HS-5 (cell line): ENCODE measurements around the gene ISLR2.
"Not testable (repeated sequence)": the region's sequence is repeated elsewhere in the genome, so short reads cannot be mapped to it uniquely, and the experiment has no call there.

Experiments
- DNase-seq: peaks from one replicate; pipeline ENCODE4 v3.0.0-alpha.2; 2012; ENCODE audit warnings: low read depth

ISLR2 gene

DNA sequence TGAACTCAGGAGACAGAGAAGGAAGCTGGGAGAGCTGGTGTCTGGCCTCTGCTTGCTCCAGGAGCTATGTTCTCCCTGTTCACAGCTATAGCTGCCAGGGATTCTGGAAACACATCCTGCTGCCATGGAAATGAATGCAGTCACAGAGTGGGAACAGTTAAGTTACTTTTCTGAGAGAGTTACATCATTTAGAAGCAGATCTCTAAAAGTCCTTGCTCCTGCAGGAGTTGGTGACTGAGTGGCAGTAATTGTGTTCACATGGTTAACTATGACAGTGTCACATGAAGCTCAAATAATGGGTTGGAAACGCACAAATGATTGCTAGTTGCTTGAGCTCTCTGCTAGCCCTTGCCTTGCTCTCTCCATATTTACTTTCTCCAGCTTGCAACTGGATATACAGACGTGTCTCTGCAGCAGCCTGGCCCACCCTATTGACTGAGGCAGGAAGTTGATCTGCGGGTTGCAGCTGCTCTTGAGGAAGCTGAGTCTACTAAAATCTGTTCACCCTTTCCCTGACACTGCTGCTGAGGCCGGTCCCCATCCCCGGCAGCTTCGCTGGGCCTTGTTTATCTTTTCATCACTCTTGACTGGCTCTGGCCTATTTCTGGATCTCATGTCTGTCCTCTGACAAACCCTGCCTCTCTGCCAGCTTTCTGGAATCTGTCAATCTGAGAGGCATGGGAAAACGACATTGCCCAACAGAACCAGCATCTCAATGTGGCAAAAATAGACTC, 26.5 kb downstream of the ISLR2 start:
- no peak for DNase-seq

DNA sequence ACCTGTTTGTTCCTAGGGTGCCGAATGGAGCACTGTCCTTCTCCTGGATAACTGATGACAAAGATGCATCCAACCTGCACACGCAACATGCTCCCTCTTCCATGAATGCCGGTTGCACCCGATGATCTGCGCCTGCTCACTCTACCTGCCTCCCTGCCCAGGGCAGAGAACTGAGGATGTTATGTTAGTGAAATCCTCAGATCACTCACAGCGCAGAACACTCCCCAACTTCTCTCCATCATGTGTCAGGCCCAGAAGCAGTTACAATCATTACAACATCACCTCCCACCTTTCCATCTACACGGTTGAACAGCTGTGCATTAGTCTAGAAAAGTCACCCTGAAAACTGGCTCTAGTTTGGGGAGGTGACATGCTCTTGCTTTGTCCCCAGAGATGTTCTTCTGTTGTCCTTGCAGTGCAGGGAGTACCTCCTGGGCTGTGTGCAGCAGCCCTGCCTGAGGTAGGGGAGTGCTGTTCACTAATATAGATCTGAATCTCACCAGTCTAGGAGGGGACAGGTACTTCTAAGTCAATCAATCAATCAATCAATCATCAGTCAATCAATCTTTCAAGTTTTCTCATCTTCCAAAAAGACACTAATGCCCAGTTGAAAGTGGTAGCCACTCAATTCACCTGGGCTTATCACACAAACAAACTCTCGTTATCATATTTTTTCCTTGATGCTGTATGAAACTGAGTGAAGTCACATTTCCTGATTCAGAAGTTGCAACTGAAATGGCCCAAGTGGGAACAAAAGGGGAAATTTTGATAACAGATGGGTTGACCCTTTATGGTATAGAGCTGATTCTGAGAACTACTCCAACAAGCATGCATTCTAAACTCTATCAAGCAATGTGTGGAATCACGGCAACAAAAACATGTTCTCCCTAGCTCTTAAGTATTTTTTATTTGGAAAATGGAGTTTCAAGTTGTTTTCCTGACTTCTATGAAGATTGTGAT, 27.8 kb downstream of the ISLR2 start:
- DNase-seq = no peak

DNA sequence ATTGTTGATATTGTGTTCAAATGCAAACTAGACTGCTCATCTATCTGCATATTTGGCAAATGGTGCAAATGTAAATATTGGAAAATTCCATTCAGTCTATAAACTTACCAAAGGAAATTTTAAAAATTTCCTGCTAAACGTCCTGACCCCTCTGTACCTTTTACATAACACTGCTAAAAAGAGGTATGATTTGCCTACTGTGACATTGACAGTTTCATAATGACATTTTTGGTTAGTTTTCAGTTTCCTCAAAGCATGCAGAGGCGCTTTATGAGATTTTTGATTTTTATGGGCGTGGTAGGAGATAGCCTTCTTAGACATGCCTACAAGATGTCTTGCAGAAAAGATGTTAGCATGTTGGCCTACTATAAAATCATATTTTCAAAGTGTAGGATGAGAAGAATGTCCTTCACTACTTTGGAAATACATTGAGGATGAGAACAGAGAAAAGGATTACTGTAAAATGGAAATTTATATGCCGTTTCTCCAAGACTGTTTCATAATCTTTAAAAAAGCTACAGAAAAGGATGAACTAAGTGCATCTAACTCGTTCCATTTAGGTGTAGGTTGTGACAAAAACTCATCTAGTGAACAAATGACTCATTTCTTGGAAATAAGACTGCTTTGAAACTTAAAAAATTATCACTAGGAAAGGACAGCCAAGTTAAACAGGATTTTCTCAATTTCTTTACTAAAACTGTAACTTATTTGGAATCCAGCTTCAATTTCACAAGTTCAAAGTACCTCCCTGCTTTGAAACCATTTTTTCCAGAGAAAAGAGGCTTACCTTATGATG, 28.7 kb downstream of the ISLR2 start:
- no peak for DNase-seq

DNA sequence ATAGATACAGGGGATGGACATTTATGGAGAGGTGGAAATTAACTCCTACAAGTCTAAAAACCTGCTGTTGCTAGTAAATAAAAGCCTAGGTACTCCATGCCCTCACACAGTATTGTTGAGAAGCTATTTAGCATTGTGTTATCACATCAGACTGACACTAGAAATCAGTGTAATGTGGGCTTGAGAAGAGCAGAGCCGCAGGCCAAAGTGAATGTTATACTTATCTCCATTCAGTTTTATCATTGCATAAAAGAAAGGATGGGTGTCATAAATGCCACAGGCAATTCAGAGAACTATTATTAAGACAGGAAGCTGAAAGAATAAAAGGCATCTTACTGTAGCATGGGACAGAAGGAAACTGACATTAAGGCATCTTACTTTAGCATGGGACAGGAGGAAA, 29.4 kb downstream of the ISLR2 start:
- DNase-seq = no peak

DNA sequence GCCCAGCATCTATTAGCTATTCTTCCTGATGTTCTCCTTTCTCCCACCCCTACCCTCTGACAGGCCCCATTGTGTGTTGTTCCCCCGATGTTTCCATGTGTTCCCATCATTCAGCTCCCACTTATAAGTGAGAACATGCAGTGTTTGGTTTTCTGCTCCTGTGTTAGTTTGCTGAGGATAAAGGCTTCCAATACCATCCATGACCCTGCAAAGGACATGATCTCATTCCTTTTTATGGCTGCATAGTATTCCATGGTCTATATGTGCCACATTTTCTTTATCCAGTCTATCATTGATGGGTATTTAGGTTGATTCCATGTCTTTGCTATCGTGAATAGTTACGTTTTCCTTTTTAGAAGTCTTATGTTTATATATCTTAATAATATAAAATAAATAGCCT, 30.0 kb downstream of the ISLR2 start:
- DNase-seq = not testable (repeated sequence)

DNA sequence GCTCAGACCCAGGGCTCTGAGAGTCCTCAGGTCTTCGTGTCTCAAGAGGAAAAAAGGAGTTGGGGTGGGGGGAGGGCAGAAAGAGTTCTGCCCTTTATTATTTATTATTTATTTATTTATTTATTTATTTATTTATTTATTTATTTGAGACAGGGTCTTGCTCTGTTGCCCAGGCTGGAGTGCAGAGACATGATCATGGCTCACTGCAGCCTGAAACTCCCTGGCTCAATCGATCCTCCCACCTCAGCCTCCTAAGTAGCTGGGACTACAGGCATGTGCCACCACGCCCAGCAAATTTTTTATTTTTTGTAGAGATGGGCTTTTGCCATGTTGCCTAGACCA, 31.8 kb downstream of the ISLR2 start:
- not testable (repeated sequence) for DNase-seq

DNA sequence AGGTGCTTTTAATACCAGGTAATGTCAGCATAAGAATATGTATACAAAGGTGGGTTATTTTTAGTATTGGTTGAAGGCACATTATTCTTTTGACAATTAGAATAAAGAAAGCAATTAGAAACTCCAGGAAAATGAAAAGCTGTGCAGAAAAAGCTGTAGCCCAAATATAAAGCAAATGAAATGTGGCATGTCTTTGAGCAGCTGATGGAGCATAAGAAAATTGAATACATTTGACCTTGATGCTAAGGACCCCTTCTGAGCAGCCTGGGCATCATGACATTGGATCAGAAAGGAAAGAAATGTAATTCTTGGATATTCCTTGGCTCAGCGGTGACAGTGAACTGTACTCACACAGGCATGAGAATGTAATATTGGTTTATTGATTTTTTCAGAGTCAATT, 35.1 kb downstream of the ISLR2 start:
- no peak for DNase-seq

DNA sequence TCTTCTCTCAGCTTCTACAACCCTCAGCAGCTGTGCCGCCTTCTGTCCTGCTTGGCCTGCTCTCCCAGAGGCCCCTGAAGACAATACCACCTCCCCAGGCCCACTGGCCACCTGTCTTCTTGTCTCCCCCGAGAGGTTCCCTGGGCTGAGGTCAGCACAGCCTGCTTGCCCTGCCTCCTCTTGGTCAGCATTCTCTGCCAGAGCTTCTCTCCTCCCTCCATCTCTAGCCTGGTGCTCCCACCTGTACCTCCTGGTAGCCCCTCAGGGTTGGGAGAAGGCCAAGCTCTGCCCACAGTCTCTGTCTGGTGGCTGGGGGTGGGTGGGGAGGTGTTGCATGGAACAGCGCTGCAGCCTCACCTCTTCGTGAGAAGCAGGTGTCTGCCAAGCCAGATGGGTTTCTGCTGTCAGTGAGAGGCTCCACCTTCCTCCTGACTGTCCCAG, 37.5 kb downstream of the ISLR2 start:
- DNase-seq = no peak

DNA sequence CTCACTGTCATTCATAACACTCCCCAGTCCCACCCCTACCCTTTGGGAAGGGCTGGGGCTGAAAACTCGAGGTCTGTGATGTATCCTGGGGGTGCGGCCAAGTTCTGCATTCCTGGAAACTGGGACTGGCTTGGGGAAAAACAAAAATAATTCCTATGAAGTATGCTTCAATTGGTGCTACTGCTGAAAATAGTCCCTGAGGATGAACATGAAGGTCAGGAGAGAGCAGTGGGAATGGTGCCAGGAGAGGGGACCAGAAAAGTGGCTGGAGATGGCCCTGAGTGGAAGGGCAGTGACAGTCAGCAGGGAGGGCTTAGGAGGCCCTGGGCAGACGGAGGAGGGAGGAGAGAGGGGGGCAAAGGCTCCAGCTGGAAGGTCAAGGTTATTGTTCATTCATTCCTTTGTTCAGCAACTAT, 38.3 kb downstream of the ISLR2 start:
- DNase-seq = no peak

DNA sequence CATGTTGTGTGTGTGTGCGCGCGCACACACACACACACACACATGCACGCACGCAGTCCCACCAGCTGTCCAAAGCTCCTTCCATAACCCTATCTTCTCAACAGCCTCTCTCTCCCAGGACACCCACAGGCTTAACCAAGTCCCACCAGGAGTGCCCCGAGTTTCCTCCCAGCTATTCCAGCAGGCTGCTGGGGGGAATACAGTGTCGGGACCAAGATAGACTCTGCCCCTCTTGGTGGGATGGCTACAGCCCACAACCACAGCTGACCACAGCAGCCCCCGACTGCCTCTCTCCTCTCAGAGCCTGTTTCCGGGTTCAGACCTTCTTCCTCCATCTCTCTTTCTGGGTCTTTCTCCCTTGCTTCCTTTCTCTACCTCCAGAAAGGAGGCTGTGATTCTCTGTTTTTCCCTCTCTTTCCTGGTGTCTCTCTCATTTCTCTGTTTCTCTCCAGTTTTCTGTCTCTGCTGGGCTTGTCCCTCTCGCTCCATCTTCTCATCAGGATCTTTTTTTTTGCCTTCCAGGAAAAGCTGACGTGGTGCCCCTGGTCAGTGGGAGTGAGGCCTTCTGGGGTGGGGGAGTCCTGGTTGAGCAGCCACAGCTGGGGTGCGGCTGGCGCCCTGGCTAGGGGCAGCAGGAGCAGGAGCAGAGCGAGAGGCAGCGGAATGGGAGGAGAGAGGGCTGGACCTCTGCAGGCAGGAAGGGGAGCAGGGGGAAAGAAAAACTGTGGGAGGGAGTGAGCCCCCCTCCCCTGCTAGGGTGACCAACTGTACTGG, 39.9 kb downstream of the ISLR2 start:
- DNase-seq = no peak

DNA sequence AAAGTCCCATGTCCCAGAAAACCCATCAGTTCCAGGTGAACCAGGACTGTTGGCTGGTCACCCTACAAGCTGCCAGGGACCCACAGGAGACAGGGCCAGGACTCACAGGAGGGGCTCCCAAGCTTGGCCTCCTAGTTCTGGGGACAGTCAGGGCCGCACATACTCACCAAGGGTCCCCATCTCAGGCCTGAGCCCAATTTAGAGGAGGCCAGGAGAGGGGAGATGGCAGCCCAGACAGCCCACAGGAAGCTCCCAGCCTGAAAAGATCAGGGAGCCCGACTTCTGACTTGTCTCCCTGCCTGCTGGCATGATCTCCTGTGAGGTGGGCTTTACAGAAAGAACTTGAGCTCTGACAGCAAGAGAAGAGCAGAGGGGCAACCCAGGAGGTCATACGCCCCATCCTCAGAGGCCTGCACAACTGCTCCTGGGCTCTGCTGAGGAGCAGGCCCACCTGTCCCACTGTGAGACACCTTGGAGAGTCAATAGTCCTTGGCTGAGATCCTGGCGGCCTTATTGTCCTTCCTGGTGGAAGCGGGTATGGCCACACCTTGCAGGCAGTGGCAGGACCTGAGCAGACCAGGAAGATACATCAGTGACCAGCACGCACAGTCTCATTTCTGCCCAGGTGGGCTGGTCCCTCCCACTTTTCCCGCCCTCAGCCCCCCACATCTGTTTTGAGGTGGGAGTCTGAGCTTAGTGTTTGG, 40.6 kb downstream of the ISLR2 start:
- no peak for DNase-seq

DNA sequence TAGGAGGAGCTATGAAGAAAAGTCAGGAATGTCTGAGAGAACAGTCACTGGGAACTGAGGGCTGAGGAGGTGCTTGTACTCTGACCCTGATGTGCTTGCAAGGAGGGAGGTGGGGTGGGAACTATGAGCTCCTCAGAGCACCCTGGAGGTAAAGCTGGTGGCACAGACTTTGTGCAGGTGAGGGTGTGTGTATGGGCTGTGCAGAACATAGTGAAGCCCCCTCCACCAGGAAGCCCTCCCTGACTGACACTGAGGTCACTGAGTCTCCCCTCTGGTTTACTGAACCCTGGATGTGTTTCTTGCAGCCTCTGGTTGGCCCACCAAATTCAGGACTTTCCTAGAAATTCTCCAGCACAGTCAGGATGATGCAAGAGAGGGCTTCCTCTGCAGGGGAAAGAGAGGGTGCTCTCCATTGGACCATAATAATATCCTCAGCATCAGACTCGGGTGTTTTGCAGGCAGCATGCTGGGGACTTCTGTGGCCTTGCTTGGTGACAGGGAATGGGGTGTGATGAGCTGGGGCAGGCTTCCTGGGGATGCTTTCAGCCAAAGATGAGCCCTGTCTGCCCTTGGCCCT, 41.7 kb downstream of the ISLR2 start:
- DNase-seq = no peak

DNA sequence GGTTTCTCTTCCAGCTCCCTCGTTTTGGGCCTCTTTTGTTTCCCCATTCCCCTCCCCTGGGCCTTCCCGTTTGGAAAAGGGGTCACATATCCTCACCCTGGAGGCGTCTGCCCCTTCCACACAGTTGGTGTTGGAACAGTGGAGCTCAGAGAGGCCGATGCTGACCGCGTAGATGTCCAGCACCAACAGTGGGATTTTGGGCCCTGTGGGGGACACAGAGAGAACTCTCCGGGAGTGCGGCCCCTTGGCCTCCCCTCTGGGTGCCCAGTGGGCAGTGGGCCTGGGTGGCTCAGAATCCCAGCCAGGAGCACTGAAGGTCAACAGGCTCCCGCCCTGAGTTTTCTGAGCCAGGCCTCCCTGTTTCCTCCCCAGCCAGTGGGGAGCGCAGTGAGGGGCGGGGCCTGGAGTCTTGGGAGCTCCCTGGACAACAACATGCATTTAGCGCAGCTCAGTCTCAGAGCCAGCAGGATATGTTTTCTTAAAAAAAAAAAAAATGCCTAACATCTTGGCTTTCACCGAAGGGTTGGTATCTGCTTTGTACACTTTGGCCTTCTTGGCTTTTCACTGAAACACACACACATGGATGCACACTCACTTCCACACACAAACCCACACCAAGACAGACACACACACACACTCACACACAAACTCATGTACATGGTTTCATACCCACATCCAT, 42.5 kb downstream of the ISLR2 start:
- no peak for DNase-seq

DNA sequence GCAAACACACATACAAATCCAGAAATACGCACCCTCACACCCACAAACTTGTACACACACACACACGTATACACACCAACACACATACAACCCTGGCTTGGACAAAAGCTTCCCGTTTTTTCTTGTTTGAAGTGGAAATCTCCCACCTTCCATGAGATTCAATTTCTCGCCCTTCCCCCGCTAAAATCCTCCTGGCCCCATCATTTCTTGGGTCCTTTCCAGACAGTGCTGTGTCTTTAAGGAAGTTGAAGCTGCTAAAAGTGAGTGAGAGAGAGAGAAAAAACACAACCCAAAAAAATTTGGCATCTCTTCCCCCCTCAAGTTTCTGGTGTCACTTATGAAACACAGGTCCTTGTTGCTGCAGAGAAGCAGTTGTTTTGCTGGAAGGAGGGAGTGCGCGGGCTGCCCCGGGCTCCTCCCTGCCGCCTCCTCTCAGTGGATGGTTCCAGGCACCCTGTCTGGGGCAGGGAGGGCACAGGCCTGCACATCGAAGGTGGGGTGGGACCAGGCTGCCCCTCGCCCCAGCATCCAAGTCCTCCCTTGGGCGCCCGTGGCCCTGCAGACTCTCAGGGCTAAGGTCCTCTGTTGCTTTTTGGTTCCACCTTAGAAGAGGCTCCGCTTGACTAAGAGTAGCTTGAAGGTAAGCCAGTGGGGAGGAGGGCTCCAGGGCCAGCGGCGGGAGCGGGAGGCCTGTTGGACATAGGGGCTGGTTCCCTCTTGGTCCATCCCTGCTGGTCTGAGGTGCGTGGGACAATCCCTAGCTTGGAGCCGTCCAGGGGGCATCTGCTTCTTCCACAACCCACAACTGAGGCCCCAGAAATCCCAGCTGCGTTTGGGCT, 43.2 kb downstream of the ISLR2 start, which contains the start of gene ISLR:
Gene ISLR, plus strand, starts transcription at position 331 of the 839 bp plus-strand sequence. CDS start 1,149 bp downstream, outside the sequence.
- DNase-seq = no peak

DNA sequence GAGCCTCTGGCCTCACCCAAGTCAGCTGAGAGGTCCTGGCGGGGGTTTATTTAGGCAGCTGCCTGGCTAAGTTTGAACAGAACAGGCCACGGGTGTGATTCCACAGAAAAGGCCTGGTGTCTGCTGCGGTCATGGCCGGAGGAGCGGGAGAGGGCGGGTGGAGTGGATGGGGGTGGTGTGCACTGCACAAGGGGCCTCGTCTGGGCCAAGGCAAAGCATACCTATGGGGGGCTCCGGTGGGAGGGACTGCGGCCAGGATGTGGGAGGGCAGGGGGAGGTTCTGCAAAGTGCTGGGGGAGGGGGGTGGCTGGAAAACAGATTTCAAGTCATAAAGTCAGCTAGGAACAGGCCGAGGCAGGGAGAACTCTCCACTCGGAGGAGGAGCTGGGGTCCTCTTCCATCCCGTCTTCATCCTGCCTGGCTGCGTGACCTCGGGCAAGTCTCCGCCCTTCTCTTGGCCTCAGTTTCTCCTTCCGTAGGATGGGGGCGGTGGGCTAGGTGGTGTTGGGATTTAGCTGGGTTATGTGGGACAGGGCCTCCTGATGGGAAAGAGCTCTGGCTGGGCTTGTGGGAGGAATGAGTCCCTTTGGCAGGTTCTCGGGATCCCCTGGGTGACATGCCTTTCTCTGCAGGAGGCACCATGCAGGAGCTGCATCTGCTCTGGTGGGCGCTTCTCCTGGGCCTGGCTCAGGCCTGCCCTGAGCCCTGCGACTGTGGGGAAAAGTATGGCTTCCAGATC, 44.0 kb downstream of the ISLR2 start:
- DNase-seq = no peak

DNA sequence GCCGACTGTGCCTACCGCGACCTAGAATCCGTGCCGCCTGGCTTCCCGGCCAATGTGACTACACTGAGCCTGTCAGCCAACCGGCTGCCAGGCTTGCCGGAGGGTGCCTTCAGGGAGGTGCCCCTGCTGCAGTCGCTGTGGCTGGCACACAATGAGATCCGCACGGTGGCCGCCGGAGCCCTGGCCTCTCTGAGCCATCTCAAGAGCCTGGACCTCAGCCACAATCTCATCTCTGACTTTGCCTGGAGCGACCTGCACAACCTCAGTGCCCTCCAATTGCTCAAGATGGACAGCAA, 44.5 kb downstream of the ISLR2 start:
- no peak for DNase-seq

DNA sequence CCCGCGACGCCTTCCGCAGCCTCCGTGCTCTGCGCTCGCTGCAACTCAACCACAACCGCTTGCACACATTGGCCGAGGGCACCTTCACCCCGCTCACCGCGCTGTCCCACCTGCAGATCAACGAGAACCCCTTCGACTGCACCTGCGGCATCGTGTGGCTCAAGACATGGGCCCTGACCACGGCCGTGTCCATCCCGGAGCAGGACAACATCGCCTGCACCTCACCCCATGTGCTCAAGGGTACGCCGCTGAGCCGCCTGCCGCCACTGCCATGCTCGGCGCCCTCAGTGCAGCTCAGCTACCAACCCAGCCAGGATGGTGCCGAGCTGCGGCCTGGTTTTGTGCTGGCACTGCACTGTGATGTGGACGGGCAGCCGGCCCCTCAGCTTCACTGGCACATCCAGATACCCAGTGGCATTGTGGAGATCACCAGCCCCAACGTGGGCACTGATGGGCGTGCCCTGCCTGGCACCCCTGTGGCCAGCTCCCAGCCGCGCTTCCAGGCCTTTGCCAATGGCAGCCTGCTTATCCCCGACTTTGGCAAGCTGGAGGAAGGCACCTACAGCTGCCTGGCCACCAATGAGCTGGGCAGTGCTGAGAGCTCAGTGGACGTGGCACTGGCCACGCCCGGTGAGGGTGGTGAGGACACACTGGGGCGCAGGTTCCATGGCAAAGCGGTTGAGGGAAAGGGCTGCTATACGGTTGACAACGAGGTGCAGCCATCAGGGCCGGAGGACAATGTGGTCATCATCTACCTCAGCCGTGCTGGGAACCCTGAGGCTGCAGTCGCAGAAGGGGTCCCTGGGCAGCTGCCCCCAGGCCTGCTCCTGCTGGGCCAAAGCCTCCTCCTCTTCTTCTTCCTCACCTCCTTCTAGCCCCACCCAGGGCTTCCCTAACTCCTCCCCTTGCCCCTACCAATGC, 45.1 kb downstream of the ISLR2 start:
- DNase-seq = no peak
